A549 (cell line): ENCODE measurements around the gene COLEC12. TPM values are rescaled to one million over a fixed set of nuclear protein-coding genes. Genes with fewer than 3 reads are reported as not detected.

Experiments
- ATAC-seq, 2 experiments: fragments of 200-7000 bp in 1 of 2; fragments of >200 bp in 1 of 2; cut with Nextera tagmentation in 1 of 2; cut with Tn5 transposase in 1 of 2; 3 replicates each; pipeline versions ENCODE4 v1.8.0 to v1.9.1; 2018 to 2020; ENCODE audit warnings: mild to moderate bottlenecking in 1 of 2, moderate library complexity in 1 of 2
- CTCF ChIA-PET: fragments of 300-600 bp; sonication (Branson Sonifier 250); formaldehyde crosslinking; extraction: SDS; loops from one replicate; lab custom pipeline; 2021; ENCODE audit warnings: antibody characterized with exemption, inconsistent platforms; lab: Yijun Ruan, JAX
- POLR2A ChIA-PET: fragments of 350-600 bp; formaldehyde crosslinking; extraction: SDS; loops from one replicate; lab custom pipeline; 2021; ENCODE audit warnings: antibody characterized with exemption, inconsistent platforms; lab: Yijun Ruan, JAX
- DNase-seq, 2 experiments: peaks; one replicate each; pipeline versions ENCODE4 v3.0.0 to v3.0.0-alpha.2; 2011 to 2016; ENCODE audit warnings: low read depth in 1 of 2, low spot score in 1 of 2
- FAIRE-seq: peaks from 2 replicates; lab custom pipeline; 2011; peaks lifted over from hg19 to GRCh38; lab: Jason Lieb, UNC
- H3K27ac ChIP-seq, 2 experiments: fragments of >200 bp; sonication (Bioruptor Twin); formaldehyde crosslinking; 3 replicates each; pipeline ENCODE4 v1.5.1; 2016 to 2017
- H3K4me1 ChIP-seq: fragments of >200 bp; sonication (Bioruptor Twin); formaldehyde crosslinking; 3 replicates; pipeline ENCODE4 v1.6.1; 2016
- H3K4me2 ChIP-seq: fragments of >200 bp; sonication (Bioruptor Twin); formaldehyde crosslinking; 3 replicates; pipeline ENCODE4 v1.6.1; 2016
- H3K4me3 ChIP-seq: fragments of >200 bp; sonication (Bioruptor Twin); formaldehyde crosslinking; 3 replicates; pipeline ENCODE4 v1.5.1; 2016
- H3K9me3 ChIP-seq: fragments of >200 bp; sonication (Bioruptor Twin); formaldehyde crosslinking; 3 replicates; pipeline ENCODE4 v1.6.1; 2016
- ATOH8 ChIP-seq: fragments of 250-450 bp; sonication (Bioruptor Pico); IDR thresholded peaks from 2 replicates; pipeline ENCODE4 v1.5.0; 2020; ENCODE audit warnings: low read depth, mild to moderate bottlenecking, moderate library complexity
- BCL3 ChIP-seq: fragments of >200 bp; sonication (Bioruptor Twin); formaldehyde crosslinking; IDR thresholded peaks from 3 replicates; pipeline ENCODE4 v1.6.1; 2016
- CBX2 ChIP-seq: fragments of 200-600 bp; sonication (generic); IDR thresholded peaks from 2 replicates; pipeline ENCODE4 v1.6.1; 2016; ENCODE audit warnings: low read depth, mild to moderate bottlenecking, borderline replicate concordance
- CHD2 ChIP-seq: fragments of 150-350 bp; IDR thresholded peaks from 2 replicates; pipeline ENCODE4 v1.6.1; 2014; ENCODE audit warnings: low read length; ENCODE audit not compliant: partially characterized antibody
- CHD4 ChIP-seq: fragments of 200-600 bp; sonication (generic); IDR thresholded peaks from 2 replicates; pipeline ENCODE4 v1.6.1; 2016; ENCODE audit warnings: antibody characterized with exemption, mild to moderate bottlenecking, borderline replicate concordance
- EHF ChIP-seq: fragments of 250-450 bp; sonication (Bioruptor Pico); IDR thresholded peaks from 2 replicates; pipeline ENCODE4 v1.5.0; 2020; ENCODE audit warnings: mild to moderate bottlenecking
- EHMT2 ChIP-seq: fragments of 200-600 bp; sonication (generic); IDR thresholded peaks from 2 replicates; pipeline ENCODE4 v1.6.1; 2016; ENCODE audit warnings: antibody characterized with exemption, low read depth, mild to moderate bottlenecking, moderate library complexity
- HEYL ChIP-seq: fragments of 250-450 bp; sonication (Bioruptor Pico); IDR thresholded peaks from 2 replicates; pipeline ENCODE4 v1.8.0; 2021; ENCODE audit warnings: mild to moderate bottlenecking, moderate library complexity
- HOXB13 ChIP-seq: fragments of 250-450 bp; sonication (Bioruptor Pico); IDR thresholded peaks from 2 replicates; pipeline ENCODE4 v1.5.0; 2020; ENCODE audit warnings: low read depth, mild to moderate bottlenecking, moderate library complexity
- KDM1A ChIP-seq: fragments of 200-600 bp; sonication (generic); IDR thresholded peaks from 2 replicates; pipeline ENCODE4 v1.6.1; 2016; ENCODE audit warnings: low read depth, mild to moderate bottlenecking
- KDM5A ChIP-seq: fragments of 200-600 bp; sonication (generic); IDR thresholded peaks from 2 replicates; pipeline ENCODE4 v1.6.1; 2016; ENCODE audit warnings: antibody characterized with exemption, mild to moderate bottlenecking
- MAX ChIP-seq: IDR thresholded peaks from 2 replicates; pipeline ENCODE4 v1.6.1; 2012
- MYC ChIP-seq: IDR thresholded peaks from 2 replicates; pipeline ENCODE4 v1.6.1; 2012; ENCODE audit warnings: mild to moderate bottlenecking, inconsistent platforms, low read length, improper control_type of control experiment, borderline replicate concordance
- NR3C1 ChIP-seq: fragments of >200 bp; sonication (Bioruptor Twin); formaldehyde crosslinking; IDR thresholded peaks from 3 replicates; pipeline ENCODE4 v1.6.1; 2017
- POLR2A ChIP-seq: IDR thresholded peaks from 2 replicates; pipeline ENCODE4 v1.6.1; 2012; ENCODE audit warnings: mild to moderate bottlenecking, low read length
- POLR2AphosphoS2 ChIP-seq: conservative IDR thresholded peaks from 2 replicates; pipeline ENCODE4 v1.6.1; 2012; ENCODE audit warnings: low read length, improper control_type of control experiment, inconsistent platforms
- RAD21 ChIP-seq, 2 experiments: fragments of >200 bp in 1 of 2; sonication (Bioruptor Twin) in 1 of 2; formaldehyde crosslinking in 1 of 2; IDR thresholded peaks in 1 of 2; conservative IDR thresholded peaks in 1 of 2; 2 replicates in 1 of 2; 3 replicates in 1 of 2; pipeline ENCODE4 v1.6.1; 2012 to 2018; ENCODE audit warnings: inconsistent platforms in 1 of 2
- RARB ChIP-seq: fragments of 250-450 bp; sonication (Bioruptor Pico); IDR thresholded peaks from 2 replicates; pipeline ENCODE4 v1.8.0; 2021; ENCODE audit warnings: mild to moderate bottlenecking, moderate library complexity
- RCOR1 ChIP-seq: fragments of 150-350 bp; IDR thresholded peaks from 2 replicates; pipeline ENCODE4 v1.6.1; 2014; ENCODE audit warnings: antibody characterized with exemption, low read length, low read depth
- RNF2 ChIP-seq: fragments of 200-600 bp; sonication (generic); IDR thresholded peaks from 2 replicates; pipeline ENCODE4 v1.6.1; 2016; ENCODE audit warnings: low read depth, mild to moderate bottlenecking, antibody characterized with exemption, moderate library complexity, borderline replicate concordance
- SMC3 ChIP-seq: fragments of >200 bp; sonication (Bioruptor Twin); formaldehyde crosslinking; IDR thresholded peaks from 3 replicates; pipeline ENCODE4 v1.6.1; 2018; ENCODE audit warnings: inconsistent platforms
- TFCP2L1 ChIP-seq: fragments of 250-450 bp; sonication (Bioruptor Pico); IDR thresholded peaks from 2 replicates; pipeline ENCODE4 v1.5.0; 2021; ENCODE audit warnings: mild to moderate bottlenecking
- USF2 ChIP-seq: fragments of 450-650 bp; IDR thresholded peaks from 2 replicates; pipeline ENCODE4 v1.6.1; 2014; ENCODE audit warnings: antibody characterized with exemption
- ZNF302 ChIP-seq: fragments of 250-450 bp; sonication (Bioruptor Pico); IDR thresholded peaks from 2 replicates; pipeline ENCODE4 v1.9.0; 2021; ENCODE audit warnings: inconsistent platforms, mild to moderate bottlenecking, moderate library complexity
- WGBS: methylation state at CpG from one replicate; pipeline ENCODE4 v1.1.6; 2017; ENCODE audit errors: missing lambda C conversion rate; 5-methylcytosine and 5-hydroxymethylcytosine counted together
- polyA plus RNA-seq, 4 experiments: library from polyadenylated mRNA; depleted of rRNA in 3 of 4; stranded (reverse); fragments of >200 nt; fragmentation: RNase III in 1 of 4; extraction: RNeasy Plus Mini Kit Qiagen cat#74134 plus additional on column Dnase treatment in 1 of 4; gene quantifications; 2 replicates in 3 of 4; 3 replicates in 1 of 4; pipeline ENCODE4 v1.2.3, GENCODE V29; 2011 to 2017
- TF ChIP-seq, protein P1 (sequence below): fragments of >200 bp; sonication (Bioruptor Twin); formaldehyde crosslinking; IDR thresholded peaks from 3 replicates; pipeline ENCODE4 v1.5.1; 2016
- TF ChIP-seq, protein P2 (sequence below): fragments of 200-600 bp; sonication (generic); IDR thresholded peaks from 2 replicates; pipeline ENCODE4 v1.6.1; 2016; ENCODE audit warnings: antibody characterized with exemption, mild to moderate bottlenecking, moderate library complexity

COLEC12 gene
- polyA plus RNA-seq, 2 of the 4 experiments (the other 2 are of a cell fraction) = 0.01 TPM; not detected in 1

GRCh38 chr18:275486-275885, 225.0 kb downstream of the COLEC12 start:
- CTCF ChIA-PET = no interaction called here

GRCh38 chr18:274313-274712, 226.2 kb downstream of the COLEC12 start:
- H3K9me3 ChIP-seq = peaks cover 6% of the 10 kb centered on the region; the same call in 1 of the 3 replicates
- ATAC-seq (no peak), FAIRE-seq (no peak)
- H3K4me3 ChIP-seq = no peak overlapping the region
- ChIA-PET POLR2A (no interaction called here), CTCF (no interaction called here)
- no peaks in the 10 kb centered on the region for H3K4me1 ChIP-seq
- no peak overlapping the region for H3K4me2 ChIP-seq
- 66% methylated on average over 6 of the region's 8 CpGs for WGBS
- no peak for TF ChIP-seq HEYL (CRISPR knock-in tag)
- TF ChIP-seq HOXB13 (CRISPR knock-in tag) = no peak
- no peak for TF ChIP-seq MYC
- TF ChIP-seq KDM5A = no peak
- no peak for TF ChIP-seq NR3C1
- TF ChIP-seq, protein P1, sequence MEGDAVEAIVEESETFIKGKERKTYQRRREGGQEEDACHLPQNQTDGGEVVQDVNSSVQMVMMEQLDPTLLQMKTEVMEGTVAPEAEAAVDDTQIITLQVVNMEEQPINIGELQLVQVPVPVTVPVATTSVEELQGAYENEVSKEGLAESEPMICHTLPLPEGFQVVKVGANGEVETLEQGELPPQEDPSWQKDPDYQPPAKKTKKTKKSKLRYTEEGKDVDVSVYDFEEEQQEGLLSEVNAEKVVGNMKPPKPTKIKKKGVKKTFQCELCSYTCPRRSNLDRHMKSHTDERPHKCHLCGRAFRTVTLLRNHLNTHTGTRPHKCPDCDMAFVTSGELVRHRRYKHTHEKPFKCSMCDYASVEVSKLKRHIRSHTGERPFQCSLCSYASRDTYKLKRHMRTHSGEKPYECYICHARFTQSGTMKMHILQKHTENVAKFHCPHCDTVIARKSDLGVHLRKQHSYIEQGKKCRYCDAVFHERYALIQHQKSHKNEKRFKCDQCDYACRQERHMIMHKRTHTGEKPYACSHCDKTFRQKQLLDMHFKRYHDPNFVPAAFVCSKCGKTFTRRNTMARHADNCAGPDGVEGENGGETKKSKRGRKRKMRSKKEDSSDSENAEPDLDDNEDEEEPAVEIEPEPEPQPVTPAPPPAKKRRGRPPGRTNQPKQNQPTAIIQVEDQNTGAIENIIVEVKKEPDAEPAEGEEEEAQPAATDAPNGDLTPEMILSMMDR = no peak
- no peak for TF ChIP-seq RARB
- TF ChIP-seq ATOH8 (CRISPR knock-in tag) = no peak
- no peak for TF ChIP-seq SMC3
- TF ChIP-seq POLR2AphosphoS2 = no peak
- no peak for TF ChIP-seq EHMT2
- no peak for TF ChIP-seq MAX
- TF ChIP-seq RNF2 = no peak
- no peak for TF ChIP-seq EHF
- no peak for TF ChIP-seq CHD2
- no peak for TF ChIP-seq BCL3
- TF ChIP-seq, protein P2, sequence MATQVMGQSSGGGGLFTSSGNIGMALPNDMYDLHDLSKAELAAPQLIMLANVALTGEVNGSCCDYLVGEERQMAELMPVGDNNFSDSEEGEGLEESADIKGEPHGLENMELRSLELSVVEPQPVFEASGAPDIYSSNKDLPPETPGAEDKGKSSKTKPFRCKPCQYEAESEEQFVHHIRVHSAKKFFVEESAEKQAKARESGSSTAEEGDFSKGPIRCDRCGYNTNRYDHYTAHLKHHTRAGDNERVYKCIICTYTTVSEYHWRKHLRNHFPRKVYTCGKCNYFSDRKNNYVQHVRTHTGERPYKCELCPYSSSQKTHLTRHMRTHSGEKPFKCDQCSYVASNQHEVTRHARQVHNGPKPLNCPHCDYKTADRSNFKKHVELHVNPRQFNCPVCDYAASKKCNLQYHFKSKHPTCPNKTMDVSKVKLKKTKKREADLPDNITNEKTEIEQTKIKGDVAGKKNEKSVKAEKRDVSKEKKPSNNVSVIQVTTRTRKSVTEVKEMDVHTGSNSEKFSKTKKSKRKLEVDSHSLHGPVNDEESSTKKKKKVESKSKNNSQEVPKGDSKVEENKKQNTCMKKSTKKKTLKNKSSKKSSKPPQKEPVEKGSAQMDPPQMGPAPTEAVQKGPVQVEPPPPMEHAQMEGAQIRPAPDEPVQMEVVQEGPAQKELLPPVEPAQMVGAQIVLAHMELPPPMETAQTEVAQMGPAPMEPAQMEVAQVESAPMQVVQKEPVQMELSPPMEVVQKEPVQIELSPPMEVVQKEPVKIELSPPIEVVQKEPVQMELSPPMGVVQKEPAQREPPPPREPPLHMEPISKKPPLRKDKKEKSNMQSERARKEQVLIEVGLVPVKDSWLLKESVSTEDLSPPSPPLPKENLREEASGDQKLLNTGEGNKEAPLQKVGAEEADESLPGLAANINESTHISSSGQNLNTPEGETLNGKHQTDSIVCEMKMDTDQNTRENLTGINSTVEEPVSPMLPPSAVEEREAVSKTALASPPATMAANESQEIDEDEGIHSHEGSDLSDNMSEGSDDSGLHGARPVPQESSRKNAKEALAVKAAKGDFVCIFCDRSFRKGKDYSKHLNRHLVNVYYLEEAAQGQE = no peak
- TF ChIP-seq KDM1A = no peak
- TF ChIP-seq, all 56 proteins: peak for 0
- no peak for DNase-seq
- no peak overlapping the region for H3K27ac ChIP-seq

More at GRCh38 chr18:275486-275885, 225.0 kb downstream of the COLEC12 start:
- Histone ChIP-seq H3K4me1 (no peaks in the 10 kb centered on the region), H3K9me3 (peaks cover 6% of the 10 kb centered on the region; the same call in 1 of the 3 replicates), H3K4me3 (no peak overlapping the region), H3K27ac (no peak overlapping the region), H3K4me2 (no peak overlapping the region)
- FAIRE-seq (no peak), DNase-seq (no peak), ATAC-seq (no peak)
- 60% methylated on average over 1 of the region's 2 CpGs for WGBS
- no peak for TF ChIP-seq ZNF302 (CRISPR knock-in tag)
- no peak for TF ChIP-seq CBX2
- no peak for TF ChIP-seq RCOR1
- TF ChIP-seq EHMT2 = no peak
- TF ChIP-seq TFCP2L1 (CRISPR knock-in tag) = no peak
- no peak for TF ChIP-seq USF2
- TF ChIP-seq RAD21 (conservative IDR thresholded peaks at IDR 0.05 in 1 of 2, IDR thresholded peaks at IDR 0.05 in 1 of 2) = no peak
- no peak for TF ChIP-seq KDM5A
- no peak for TF ChIP-seq CHD4
- TF ChIP-seq POLR2AphosphoS2 = no peak
- TF ChIP-seq POLR2A = no peak
- no peak for TF ChIP-seq MYC
- POLR2A ChIA-PET = no interaction called here
